Stimulated activated CD8-positive, alpha-beta memory T cell treated with anti-CD3 and anti-CD28 coated beads, Interleukin-4, amount 100 ng/mL, for 4 hours (primary cell): ENCODE results near the gene INTS11.
A peak's percentile ranks its signal among the peaks of the same experiment; 100 is the strongest.

ENCODE experiments used
- DNase-seq, 2 donors: peaks; one replicate each; pipeline ENCODE4 v3.0.0-alpha.2; 2020; ENCODE audit warnings: low read depth in 2 of 2, low spot score in 1 of 2

The INTS11 gene

GRCh38 chr1:1358433-1359271 is 34.2 kb upstream of the INTS11 start, which contains the start of gene MXRA8:
MXRA8 (minus strand) TSS chr1:1358555; CDS start chr1:1358504, 51 bp downstream.
- no peak for DNase-seq

- no peak for DNase-seq
Observed at GRCh38 chr1:1357871-1358432, 33.5 kb upstream of the INTS11 start.

GRCh38 chr1:1356796-1357401 is 32.4 kb upstream of the INTS11 start:
- DNase-seq, result no peak

- no peak for DNase-seq
Observed at GRCh38 chr1:1356166-1356795, 31.8 kb upstream of the INTS11 start.

GRCh38 chr1:1355416-1355815 is 31.0 kb upstream of the INTS11 start:
- DNase-seq, result no peak

- no peak for DNase-seq
Observed at GRCh38 chr1:1354271-1355247, 30.1 kb upstream of the INTS11 start.

- no peak for DNase-seq
Observed at GRCh38 chr1:1353389-1354151, 29.1 kb upstream of the INTS11 start.

- DNase-seq, result no peak
Observed at GRCh38 chr1:1352786-1353388, 28.4 kb upstream of the INTS11 start.

GRCh38 chr1:1351511-1352427 is 27.3 kb upstream of the INTS11 start:
- DNase-seq, result no peak

GRCh38 chr1:1349256-1350012 is 25.0 kb upstream of the INTS11 start, which contains the start of gene DVL1:
DVL1 (minus strand) TSS chr1:1349418; CDS start chr1:1349065, 353 bp downstream.
- DNase-seq, result peak in 1 of 2 donors; percentile 30

GRCh38 chr1:1348420-1349255 is 24.2 kb upstream of the INTS11 start:
- no peak for DNase-seq

- DNase-seq, result no peak
Observed at GRCh38 chr1:1347663-1348419, 23.4 kb upstream of the INTS11 start.

- no peak for DNase-seq
Observed at GRCh38 chr1:1347026-1347595, 22.7 kb upstream of the INTS11 start.

- no peak for DNase-seq
Observed at GRCh38 chr1:1346501-1346890, 22.0 kb upstream of the INTS11 start.

- DNase-seq, result no peak
Observed at GRCh38 chr1:1345860-1346500, 21.5 kb upstream of the INTS11 start.
